PC-3 (cell line): ENCODE results near the gene RFPL1.

Source experiments
- EZH2phosphoT487 ChIP-seq: fragments of 300-600 bp; sonication (generic); IDR thresholded peaks from 2 replicates; pipeline ENCODE4 v1.6.1; 2018; ENCODE audit warnings: mild to moderate bottlenecking, antibody characterized with exemption, low read length, borderline replicate concordance
- TF ChIP-seq, protein P1 (sequence below): fragments of 300-600 bp; sonication (generic); conservative IDR thresholded peaks from 2 replicates; pipeline ENCODE4 v1.5.1; 2017; ENCODE audit warnings: antibody characterized with exemption, low read depth, mild to moderate bottlenecking, low read length

DNA sequence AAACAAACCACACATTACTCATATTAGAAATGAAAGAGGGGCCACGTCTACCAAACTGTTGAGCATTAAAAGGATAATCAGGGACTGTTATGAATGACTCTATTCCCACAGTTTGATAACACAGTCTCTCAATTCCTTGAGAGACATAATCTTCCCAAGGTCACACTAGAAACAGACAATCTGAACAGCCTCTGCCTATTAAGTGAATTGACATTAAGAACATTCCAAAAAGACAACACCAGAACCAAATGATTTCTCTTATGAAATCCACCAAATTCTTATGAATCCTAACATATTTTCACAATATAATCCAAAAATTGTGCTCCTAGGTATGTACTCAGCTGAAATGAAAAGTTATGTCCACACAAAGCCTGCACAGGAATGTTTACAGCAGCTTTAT lies 4.6 kb downstream of the RFPL1 start:
- TF ChIP-seq, protein P1, sequence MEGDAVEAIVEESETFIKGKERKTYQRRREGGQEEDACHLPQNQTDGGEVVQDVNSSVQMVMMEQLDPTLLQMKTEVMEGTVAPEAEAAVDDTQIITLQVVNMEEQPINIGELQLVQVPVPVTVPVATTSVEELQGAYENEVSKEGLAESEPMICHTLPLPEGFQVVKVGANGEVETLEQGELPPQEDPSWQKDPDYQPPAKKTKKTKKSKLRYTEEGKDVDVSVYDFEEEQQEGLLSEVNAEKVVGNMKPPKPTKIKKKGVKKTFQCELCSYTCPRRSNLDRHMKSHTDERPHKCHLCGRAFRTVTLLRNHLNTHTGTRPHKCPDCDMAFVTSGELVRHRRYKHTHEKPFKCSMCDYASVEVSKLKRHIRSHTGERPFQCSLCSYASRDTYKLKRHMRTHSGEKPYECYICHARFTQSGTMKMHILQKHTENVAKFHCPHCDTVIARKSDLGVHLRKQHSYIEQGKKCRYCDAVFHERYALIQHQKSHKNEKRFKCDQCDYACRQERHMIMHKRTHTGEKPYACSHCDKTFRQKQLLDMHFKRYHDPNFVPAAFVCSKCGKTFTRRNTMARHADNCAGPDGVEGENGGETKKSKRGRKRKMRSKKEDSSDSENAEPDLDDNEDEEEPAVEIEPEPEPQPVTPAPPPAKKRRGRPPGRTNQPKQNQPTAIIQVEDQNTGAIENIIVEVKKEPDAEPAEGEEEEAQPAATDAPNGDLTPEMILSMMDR, result no peak
- no peak for TF ChIP-seq EZH2phosphoT487
